Aorta (tissue), 5 donors: ENCODE measurements around the gene TTC39B. TPM values are rescaled to one million over a fixed set of nuclear protein-coding genes. Genes with fewer than 3 reads are reported as not detected.

Experiments
- ATAC-seq: fragments of 200-7000 bp; cut with Tn5 transposase; one replicate; pipeline ENCODE4 v1.9.1; 2022; ENCODE audit warnings: moderate library complexity; ENCODE audit not compliant: low FRiP score
- DNase-seq, 2 donors: peaks; one replicate each; pipeline ENCODE4 v3.0.0-alpha.2; 2020
- H3K27ac ChIP-seq, 2 donors: one replicate each; pipeline ENCODE4 v1.5.1; 2013; ENCODE audit warnings: low read length in 2 of 2, mild to moderate bottlenecking in 2 of 2, moderate library complexity in 2 of 2, control low read depth in 1 of 2, inconsistent platforms in 1 of 2, low read depth in 1 of 2
- H3K27me3 ChIP-seq, 2 donors: one replicate each; pipeline ENCODE4 v1.6.1; 2013; ENCODE audit warnings: control low read depth in 1 of 2, low read length in 1 of 2, mild to moderate bottlenecking in 1 of 2, moderate library complexity in 1 of 2; ENCODE audit not compliant: insufficient read depth in 2 of 2, control insufficient read depth in 1 of 2
- H3K36me3 ChIP-seq, 2 donors: one replicate each; pipeline ENCODE4 v1.6.1; 2013; ENCODE audit warnings: control low read depth in 1 of 2, low read length in 1 of 2, mild to moderate bottlenecking in 1 of 2; ENCODE audit not compliant: insufficient read depth in 2 of 2, control insufficient read depth in 1 of 2
- H3K4me1 ChIP-seq, 2 donors: one replicate each; pipeline ENCODE4 v1.6.1; 2013; ENCODE audit warnings: low read length in 2 of 2, control low read depth in 1 of 2, mild to moderate bottlenecking in 1 of 2, moderate library complexity in 1 of 2; ENCODE audit not compliant: insufficient read depth in 2 of 2, control insufficient read depth in 1 of 2
- H3K4me3 ChIP-seq, 2 donors: one replicate each; pipeline ENCODE4 v1.5.1; 2013; ENCODE audit warnings: low read length in 2 of 2, control low read depth in 1 of 2, mild to moderate bottlenecking in 1 of 2
- H3K9me3 ChIP-seq: one replicate; pipeline ENCODE4 v1.6.1; 2013; ENCODE audit warnings: mild to moderate bottlenecking, low read length; ENCODE audit not compliant: control insufficient read depth
- WGBS, 2 donors: extraction: QIAGEN DNeasy Blood & Tissue Kit; methylation state at CpG; one replicate each; pipeline ENCODE4 v1.1.7; 2013; 5-methylcytosine and 5-hydroxymethylcytosine counted together
- intact Hi-C, 2 donors: fragments of 100-400 bp; cut with DNase I; formaldehyde crosslinking; loops; one replicate each; pipeline versions ENCODE4 v1.14.2 to v1.15.0; 2022
- polyA plus RNA-seq, 2 donors: library from polyadenylated mRNA; stranded (reverse); fragments of 200-250 nt; gene quantifications; one replicate each; pipeline ENCODE4 v1.2.3, GENCODE V29; 2013
- total RNA-seq, 2 donors: library from RNA; stranded (reverse); fragmentation: NEBNext Ultra II Directional; extraction: Animal tissue kit (Norgen Biotek cat#: 25700); gene quantifications; one replicate each; pipeline ENCODE4 v1.2.1, GENCODE V29; 2021
- donor health status: healthy with polysubstance abuse.
- donor health status: Bipolar disorder and iron deficiency.
- donor health status: DM: no; HTN: no; CAD: no.
- donor health status: DM: no; HTN: no; CAD: no.
- donor health status: DM: yes; HTN: yes; CAD: no.

Gene TTC39B
- total and polyA plus RNA-seq, 4 donors: 6.1 to 40.8 (median 26.8) TPM

GRCh38 chr9:15146268-15146700, 160.7 kb downstream of the TTC39B start:
- intact Hi-C loops: loop anchor here in 1 of 2 donors (10.0 kb wide), 1 partner anchor 151 kb away; no protein-coding TSS in a partner anchor
- Histone ChIP-seq H3K27ac (no peak overlapping the region), H3K36me3 (no peaks in the 10 kb centered on the region), H3K4me1 (no peaks in the 10 kb centered on the region), H3K4me3 (no peak overlapping the region), H3K27me3 (no peaks in the 10 kb centered on the region), H3K9me3 (no peaks in the 10 kb centered on the region)
- no peak for ATAC-seq
- no peak for DNase-seq
- 93 to 95% methylated on average over 9 of the region's 9 CpGs for WGBS, 2 donors

GRCh38 chr9:15144622-15145061, 162.4 kb downstream of the TTC39B start:
- no peaks in the 10 kb centered on the region for H3K4me1 ChIP-seq
- WGBS, 2 donors: 26 to 48% methylated on average over 4 of the region's 4 CpGs

GRCh38 chr9:15142878-15143534, 164.0 kb downstream of the TTC39B start:
- H3K9me3 ChIP-seq: no peaks in the 10 kb centered on the region
- intact Hi-C loops: loop anchor here (2.0 to 10.0 kb wide), 3 partner anchors 38 to 148 kb away; no protein-coding TSS in a partner anchor
- ATAC-seq: peak; percentile 82
- H3K4me3 ChIP-seq: no peak overlapping the region
- no peaks in the 10 kb centered on the region for H3K4me1 ChIP-seq
- H3K27me3 ChIP-seq: no peaks in the 10 kb centered on the region
- no peak for DNase-seq
- H3K27ac ChIP-seq: no peak overlapping the region
- H3K36me3 ChIP-seq: no peaks in the 10 kb centered on the region
- WGBS, 2 donors: 55 to 64% methylated on average over 6 of the region's 6 CpGs

More at GRCh38 chr9:15144622-15145061, 162.4 kb downstream of the TTC39B start:
- no peak for ATAC-seq
- no peaks in the 10 kb centered on the region for H3K27me3 ChIP-seq
- H3K36me3 ChIP-seq: no peaks in the 10 kb centered on the region
- no peak overlapping the region for H3K4me3 ChIP-seq
- H3K9me3 ChIP-seq: no peaks in the 10 kb centered on the region
- no peak for DNase-seq
- H3K27ac ChIP-seq: no peak overlapping the region
- intact Hi-C loops: loop anchor here (5.0 to 10.0 kb wide), 2 partner anchors 42 to 150 kb away; no protein-coding TSS in a partner anchor

GRCh38 chr9:15140051-15140450, 167.0 kb downstream of the TTC39B start:
- DNase-seq (no peak), ATAC-seq (no peak)
- Histone ChIP-seq H3K36me3 (no peaks in the 10 kb centered on the region), H3K9me3 (no peaks in the 10 kb centered on the region), H3K4me1 (no peaks in the 10 kb centered on the region), H3K27ac (no peak overlapping the region), H3K27me3 (no peaks in the 10 kb centered on the region), H3K4me3 (no peak overlapping the region)
- intact Hi-C loops: loop anchor here (5.0 to 10.0 kb wide), 2 partner anchors 38 to 145 kb away; no protein-coding TSS in a partner anchor
- 90 to 97% methylated on average over 1 of the region's 1 CpG for WGBS, 2 donors

GRCh38 chr9:15139469-15139868, 167.5 kb downstream of the TTC39B start:
- WGBS, 2 donors: 77 to 79% methylated on average over 13 of the region's 13 CpGs
- Histone ChIP-seq H3K27me3 (no peaks in the 10 kb centered on the region), H3K27ac (no peak overlapping the region), H3K36me3 (no peaks in the 10 kb centered on the region), H3K4me1 (no peaks in the 10 kb centered on the region), H3K9me3 (no peaks in the 10 kb centered on the region), H3K4me3 (no peak overlapping the region)
- no peak for DNase-seq
- intact Hi-C loops: no loop called here
- no peak for ATAC-seq

- ATAC-seq: no peak
- Histone ChIP-seq H3K4me3 (no peak overlapping the region), H3K27me3 (no peaks in the 10 kb centered on the region), H3K9me3 (no peaks in the 10 kb centered on the region), H3K4me1 (no peaks in the 10 kb centered on the region), H3K36me3 (no peaks in the 10 kb centered on the region), H3K27ac (no peak overlapping the region)
- DNase-seq: no peak
- intact Hi-C loops: no loop called here
- WGBS, 2 donors: 85 to 86% methylated on average over 2 of the region's 2 CpGs
Measured at GRCh38 chr9:15138357-15138686, 168.7 kb downstream of the TTC39B start.

GRCh38 chr9:15137658-15138356, 169.2 kb downstream of the TTC39B start:
- H3K9me3 ChIP-seq: no peaks in the 10 kb centered on the region
- H3K36me3 ChIP-seq: no peaks in the 10 kb centered on the region
- intact Hi-C loops: no loop called here
- no peak overlapping the region for H3K4me3 ChIP-seq
- no peaks in the 10 kb centered on the region for H3K4me1 ChIP-seq
- ATAC-seq (no peak), DNase-seq (no peak)
- H3K27me3 ChIP-seq: no peaks in the 10 kb centered on the region
- 88 to 91% methylated on average over 6 of the region's 6 CpGs for WGBS, 2 donors
- H3K27ac ChIP-seq: no peak overlapping the region

- no peaks in the 10 kb centered on the region for H3K4me1 ChIP-seq
- no peak for DNase-seq
- intact Hi-C loops: no loop called here
- no peak overlapping the region for H3K27ac ChIP-seq
- H3K4me3 ChIP-seq: no peak overlapping the region
- no peaks in the 10 kb centered on the region for H3K36me3 ChIP-seq
- 85 to 86% methylated on average over 2 of the region's 2 CpGs for WGBS, 2 donors
- no peaks in the 10 kb centered on the region for H3K27me3 ChIP-seq
- H3K9me3 ChIP-seq: no peaks in the 10 kb centered on the region
- no peak for ATAC-seq
Measured at GRCh38 chr9:15137089-15137488, 169.9 kb downstream of the TTC39B start.

- 89 to 92% methylated on average over 5 of the region's 5 CpGs for WGBS, 2 donors
- Histone ChIP-seq H3K9me3 (no peaks in the 10 kb centered on the region), H3K36me3 (no peaks in the 10 kb centered on the region), H3K4me3 (no peak overlapping the region), H3K4me1 (no peaks in the 10 kb centered on the region), H3K27ac (no peak overlapping the region), H3K27me3 (no peaks in the 10 kb centered on the region)
- intact Hi-C loops: no loop called here
- no peak for DNase-seq
- no peak for ATAC-seq
Measured at GRCh38 chr9:15136646-15137045, 170.4 kb downstream of the TTC39B start.
